Stimulated activated naive CD4-positive, alpha-beta T cell treated with Interleukin-2 at 50 U/mL for 16 hours (primary cell): Measurements from ENCODE around the gene SLC5A11.
"Not testable (repeated sequence)": the region's sequence is repeated elsewhere in the genome, so short reads cannot be mapped to it uniquely, and the experiment has no call there.

Experiments used
- DNase-seq: peaks from one replicate; lab custom pipeline; 2025; lab: John Stamatoyannopoulos, UW

The SLC5A11 gene

GRCh38 chr16:24845726-24846547 lies at the start of gene SLC5A11:
Gene SLC5A11 (plus strand): TSS chr16:24845963. CDS start chr16:24858644, 12,681 bp downstream.
- no peak for DNase-seq

GRCh38 chr16:24800586-24800985 lies 45.2 kb upstream of the SLC5A11 start:
- DNase-seq, result no peak

GRCh38 chr16:24801761-24802302 lies 43.9 kb upstream of the SLC5A11 start:
- DNase-seq, result no peak

- DNase-seq, result no peak
Observed at GRCh38 chr16:24805484-24805883, 40.3 kb upstream of the SLC5A11 start.

GRCh38 chr16:24807301-24807700 lies 38.5 kb upstream of the SLC5A11 start:
- no peak for DNase-seq

GRCh38 chr16:24810951-24811843 lies 34.6 kb upstream of the SLC5A11 start:
- no peak for DNase-seq

- not testable (repeated sequence) for DNase-seq
Observed at GRCh38 chr16:24812813-24813212, 33.0 kb upstream of the SLC5A11 start.

- DNase-seq, result no peak
Observed at GRCh38 chr16:24815021-24815420, 30.7 kb upstream of the SLC5A11 start.

GRCh38 chr16:24816688-24817087 lies 29.1 kb upstream of the SLC5A11 start:
- DNase-seq, result no peak

GRCh38 chr16:24819462-24820040 lies 26.2 kb upstream of the SLC5A11 start:
- no peak for DNase-seq

GRCh38 chr16:24820522-24820921 lies 25.2 kb upstream of the SLC5A11 start:
- no peak for DNase-seq

- DNase-seq, result no peak
Observed at GRCh38 chr16:24821129-24821528, 24.6 kb upstream of the SLC5A11 start.

- DNase-seq, result no peak
Observed at GRCh38 chr16:24822542-24822941, 23.2 kb upstream of the SLC5A11 start.

GRCh38 chr16:24822974-24823373 lies 22.8 kb upstream of the SLC5A11 start:
- no peak for DNase-seq

- DNase-seq, result no peak
Observed at GRCh38 chr16:24825696-24826095, 20.1 kb upstream of the SLC5A11 start.

GRCh38 chr16:24826096-24826690 lies 19.6 kb upstream of the SLC5A11 start:
- DNase-seq, result no peak

GRCh38 chr16:24826817-24827566 lies 18.8 kb upstream of the SLC5A11 start:
- no peak for DNase-seq

- DNase-seq, result no peak
Observed at GRCh38 chr16:24829153-24829552, 16.6 kb upstream of the SLC5A11 start.

GRCh38 chr16:24833352-24833751 lies 12.4 kb upstream of the SLC5A11 start:
- DNase-seq, result no peak

- DNase-seq, result no peak
Observed at GRCh38 chr16:24834459-24835335, 11.1 kb upstream of the SLC5A11 start.
